Activated gamma-delta T cell treated with Interleukin-2 at 50 U/mL for 16 hours (primary cell): ENCODE results near the gene DNMT1.
A peak's percentile ranks its signal among the peaks of the same experiment; 100 is the strongest.
"Not testable (repeated sequence)": the region's sequence is repeated elsewhere in the genome, so short reads cannot be mapped to it uniquely, and the experiment has no call there.

Experiments used
- DNase-seq: peaks from one replicate; pipeline ENCODE4 v3.0.0-alpha.2; 2020

The DNMT1 gene

DNA sequence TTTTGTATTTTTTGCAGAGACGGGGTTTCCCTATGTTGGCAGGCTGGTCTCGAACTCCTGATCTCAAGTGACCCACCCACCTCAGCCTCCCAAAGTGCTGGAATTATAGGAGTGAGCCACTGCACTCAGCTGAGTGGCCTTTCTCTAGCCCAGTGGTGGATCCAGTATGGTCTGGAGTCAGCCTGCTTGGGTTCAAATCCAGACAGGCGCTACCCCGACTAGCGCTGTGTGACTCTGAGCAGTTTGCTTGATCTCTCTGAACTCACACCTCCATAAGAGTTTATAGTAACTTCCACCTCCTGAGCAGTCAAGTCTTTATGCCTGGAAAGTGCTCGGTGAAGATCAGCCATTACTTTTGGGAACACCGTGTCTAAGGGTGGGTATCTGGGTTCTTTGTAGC, 25.9 kb upstream of the DNMT1 start:
- DNase-seq, result no peak

DNA sequence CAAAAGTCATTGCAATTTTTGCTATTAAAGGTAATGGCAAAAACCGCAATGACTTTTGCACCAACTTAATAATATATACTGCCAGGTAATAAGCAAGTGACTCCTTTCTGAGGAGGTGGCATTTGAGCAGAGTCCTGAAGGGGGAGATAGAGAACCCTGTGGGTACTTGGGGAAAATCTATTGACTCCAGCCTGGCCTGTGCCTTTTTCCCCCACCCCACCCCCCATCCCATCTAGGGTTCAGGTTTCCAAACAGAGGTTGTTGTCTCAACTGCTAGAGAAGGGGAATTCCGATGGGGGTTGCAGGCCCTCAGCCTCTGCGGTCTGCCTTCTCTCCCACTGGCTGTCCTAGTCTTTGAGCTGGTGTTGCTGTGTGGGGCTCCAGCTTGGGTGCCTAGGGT, 24.9 kb upstream of the DNMT1 start:
- no peak for DNase-seq

DNA sequence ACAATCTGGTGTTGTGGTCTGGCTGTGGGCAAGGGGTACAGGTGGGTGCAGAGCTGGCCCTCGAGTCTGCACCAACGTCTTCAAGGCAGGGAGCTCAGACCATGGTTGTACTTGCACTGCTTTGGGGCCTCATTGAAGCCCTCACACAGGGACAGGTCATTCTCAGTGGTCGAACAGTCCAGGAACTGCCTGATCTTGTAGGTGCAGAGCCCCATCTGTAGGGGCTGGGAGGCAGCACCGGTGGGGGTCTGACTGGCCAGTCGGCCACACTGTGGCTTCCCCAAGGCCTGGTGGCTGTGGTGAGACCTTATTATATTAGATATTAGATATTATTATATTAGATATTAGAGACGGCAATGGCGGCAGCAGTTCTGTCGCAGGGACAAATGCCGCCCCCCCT, 22.3 kb upstream of the DNMT1 start:
- no peak for DNase-seq

DNA sequence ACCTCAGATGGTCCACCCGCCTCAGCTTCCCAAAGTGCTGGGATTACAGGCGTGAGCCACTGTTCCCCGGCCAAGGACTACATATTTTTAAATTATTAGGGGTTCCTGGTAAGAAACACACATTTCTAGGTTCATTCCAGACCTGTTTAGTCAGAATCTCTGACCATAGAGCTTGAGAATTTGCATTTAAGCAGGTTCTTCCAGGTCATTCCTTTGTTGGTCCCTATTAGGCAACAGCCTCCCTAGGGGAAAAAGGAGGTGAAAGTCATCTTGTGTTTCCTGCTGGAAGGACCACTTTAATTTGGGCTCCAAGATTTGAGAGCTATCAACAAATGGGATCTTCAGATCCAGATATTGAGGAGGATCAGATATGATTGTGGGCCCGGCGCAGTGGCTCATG, 20.0 kb upstream of the DNMT1 start:
- no peak for DNase-seq

DNA sequence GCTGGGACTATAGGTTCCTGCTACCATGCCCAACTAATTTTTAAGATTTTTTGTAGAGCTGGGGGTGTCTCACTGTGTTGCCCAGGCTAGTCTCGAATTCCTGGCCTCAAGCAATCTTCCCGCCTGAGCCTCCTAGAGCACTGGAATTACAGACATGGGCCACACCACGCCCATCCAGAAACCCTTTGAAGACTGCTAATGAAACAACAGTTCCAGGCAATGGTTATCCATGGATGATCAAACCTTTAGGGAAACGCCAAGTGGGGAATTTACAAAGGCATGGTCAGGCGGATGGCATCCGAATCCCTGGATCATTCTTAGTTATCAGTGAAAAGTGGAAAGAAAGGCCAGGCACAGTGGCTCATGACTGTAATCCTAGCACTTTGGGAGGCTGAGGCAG, 16.9 kb upstream of the DNMT1 start:
- no peak for DNase-seq

DNA sequence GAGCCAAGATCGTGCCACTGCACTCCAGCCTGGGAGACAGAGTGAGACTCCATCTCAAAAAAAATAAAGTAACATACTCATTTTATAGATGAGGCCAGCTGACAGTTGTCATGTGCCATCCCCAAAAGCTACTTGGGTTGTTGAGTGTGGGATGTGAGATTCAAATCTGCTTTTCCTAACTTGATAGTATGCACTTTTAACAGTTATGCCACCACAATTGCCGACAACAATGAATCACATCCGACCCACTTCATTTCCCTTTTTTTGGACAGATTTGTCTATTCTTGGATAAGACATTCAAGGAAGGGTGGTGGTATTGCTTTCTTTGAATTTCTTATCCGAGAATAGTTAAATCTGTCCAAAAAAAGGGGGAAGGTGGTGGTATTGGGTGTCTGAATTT, 16.3 kb upstream of the DNMT1 start:
- no peak for DNase-seq

DNA sequence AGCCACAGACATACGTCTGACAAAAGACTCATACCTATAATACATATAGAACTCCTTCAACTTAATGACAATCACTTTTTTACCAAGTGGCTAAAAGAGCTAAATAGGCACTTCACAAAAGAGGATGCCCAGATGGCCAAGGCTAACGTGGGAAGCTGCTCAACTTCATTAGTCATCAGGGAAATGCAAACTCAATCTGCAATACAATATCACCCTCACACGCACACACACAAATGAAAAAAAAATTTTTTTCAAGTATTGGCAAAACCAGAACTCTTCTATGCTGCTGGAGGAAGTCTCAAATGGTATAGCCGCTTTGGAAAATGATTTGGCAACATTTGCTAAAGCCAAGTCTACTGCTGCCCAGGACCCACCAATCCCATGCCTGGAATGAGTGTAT, 14.6 kb upstream of the DNMT1 start:
- DNase-seq, result no peak

DNA sequence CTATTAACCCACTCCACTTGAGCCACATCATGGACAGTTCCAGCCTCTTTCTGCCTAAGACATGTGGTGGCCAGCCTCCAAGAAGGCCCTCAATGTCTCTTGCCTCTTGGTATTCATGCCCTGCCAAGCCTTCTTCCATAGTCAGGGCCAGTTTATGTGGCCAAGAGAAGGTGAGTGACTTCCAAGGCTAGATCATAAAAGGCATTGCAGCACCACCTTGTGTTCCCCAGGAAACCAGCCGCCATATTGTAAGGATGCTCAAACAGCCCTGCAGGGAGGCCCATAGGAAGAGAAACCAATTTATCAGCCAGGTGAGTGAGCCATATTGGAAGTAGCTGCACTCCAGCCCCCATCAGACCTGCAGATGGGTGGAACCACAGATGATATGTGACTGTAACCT, 12.3 kb upstream of the DNMT1 start:
- DNase-seq, result no peak

DNA sequence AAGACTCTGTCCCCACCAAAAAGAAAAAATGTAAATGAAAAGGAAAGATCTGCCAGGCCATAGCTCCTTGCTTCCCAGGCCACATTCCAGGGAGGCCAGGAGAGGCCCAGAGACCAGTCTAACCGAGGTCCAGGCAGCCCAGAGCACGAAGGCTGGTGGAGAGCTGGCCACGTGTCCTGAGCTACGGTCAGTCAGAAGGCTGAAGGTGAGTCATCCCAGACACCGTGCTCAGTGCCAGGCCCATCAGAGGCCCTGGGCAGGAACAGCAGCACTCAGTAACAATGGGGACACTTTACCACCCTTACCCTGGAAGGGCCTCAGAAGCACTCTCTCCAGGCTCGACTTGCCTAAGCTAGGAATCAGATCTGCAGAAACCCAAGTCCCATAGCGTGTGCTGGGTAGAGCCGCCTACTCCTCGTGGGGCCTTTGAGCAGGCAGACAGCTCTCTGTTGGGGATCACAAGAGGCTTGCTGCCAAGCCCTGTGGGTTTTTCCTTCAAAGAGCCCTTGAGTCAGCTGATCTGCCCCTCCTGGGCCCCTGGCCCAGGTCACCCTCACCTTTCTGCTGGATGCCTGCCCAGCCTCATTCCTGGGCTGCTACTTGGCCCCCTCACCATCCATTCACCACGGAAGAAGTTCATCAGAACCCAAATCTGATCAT, 11.6 kb upstream of the DNMT1 start:
- no peak for DNase-seq

DNA sequence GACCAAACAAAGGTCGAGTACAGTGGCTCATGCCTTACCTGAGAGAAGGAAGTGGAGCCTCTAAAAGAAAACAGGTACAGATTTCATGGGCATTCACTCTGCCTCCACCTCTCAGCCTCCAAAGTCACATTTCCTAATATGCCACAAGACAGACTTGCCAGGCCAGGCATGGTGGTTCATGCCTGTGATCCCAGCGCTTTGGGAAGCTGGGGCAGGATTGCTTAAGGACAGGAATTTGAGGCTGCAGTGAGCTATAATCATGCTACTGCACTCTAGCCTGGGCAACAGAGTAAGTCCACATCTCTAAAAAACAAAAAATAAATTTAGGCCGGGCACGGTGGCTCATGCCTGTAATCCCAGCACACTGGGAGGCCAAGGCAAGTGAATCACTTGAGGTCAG, 10.9 kb upstream of the DNMT1 start:
- no peak for DNase-seq

DNA sequence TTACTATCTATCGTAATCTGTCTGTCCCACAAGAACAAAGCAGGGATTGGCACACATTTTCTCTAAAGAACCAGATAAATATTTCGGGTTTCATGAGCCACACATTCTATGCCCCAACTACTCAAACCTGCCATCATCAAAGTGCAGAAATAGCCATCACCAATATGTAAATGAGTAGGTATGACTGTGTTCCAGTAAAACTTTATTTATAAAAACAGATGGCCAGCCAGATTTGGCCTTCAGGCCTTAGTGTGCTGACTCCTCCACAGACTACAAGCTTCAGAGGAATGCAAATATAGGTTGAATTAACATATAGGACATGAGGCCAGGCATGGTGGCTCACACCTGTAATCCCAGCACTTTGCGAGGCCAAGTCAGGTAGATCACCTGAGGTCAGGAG, 8.9 kb upstream of the DNMT1 start:
- DNase-seq, result no peak

DNA sequence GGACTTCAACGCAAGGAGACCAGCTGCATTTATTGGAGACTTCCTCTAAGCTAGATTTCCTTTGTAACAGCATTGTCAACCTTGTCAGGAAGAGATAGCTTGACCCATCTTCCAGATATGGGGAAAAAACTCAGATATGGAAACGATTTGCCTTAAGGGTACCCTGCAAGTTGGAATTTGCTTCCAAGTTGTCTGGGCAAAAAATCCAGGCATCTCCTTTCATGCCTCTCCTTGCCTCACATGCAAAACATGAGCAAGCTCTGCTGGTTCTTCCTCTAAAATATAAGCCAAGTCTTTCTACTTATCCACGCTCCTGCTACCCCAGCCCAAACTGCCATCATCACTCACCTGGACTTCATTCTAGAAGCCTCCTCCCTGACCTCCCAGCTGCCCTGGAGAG, 6.4 kb upstream of the DNMT1 start:
- DNase-seq, result no peak

DNA sequence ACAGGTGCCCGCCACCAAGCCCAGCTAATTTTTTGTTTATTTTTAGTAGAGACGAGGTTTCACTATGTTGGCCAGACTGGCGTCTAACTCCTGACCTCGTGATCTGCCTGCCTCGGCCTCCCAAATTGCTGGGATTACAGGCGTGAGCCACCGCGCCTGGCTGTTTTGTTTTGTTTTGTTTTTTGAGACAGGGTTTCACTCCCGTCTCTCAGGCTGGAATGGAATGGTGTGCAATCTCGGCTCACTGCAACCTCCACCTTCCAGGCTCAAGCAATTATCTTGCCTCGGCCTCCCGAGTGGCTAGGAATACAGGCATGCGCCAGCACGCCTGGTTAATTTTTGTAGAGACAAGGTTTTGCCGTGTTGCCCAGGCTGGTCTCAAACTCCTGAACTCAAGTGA, 5.3 kb upstream of the DNMT1 start:
- not testable (repeated sequence) for DNase-seq

DNA sequence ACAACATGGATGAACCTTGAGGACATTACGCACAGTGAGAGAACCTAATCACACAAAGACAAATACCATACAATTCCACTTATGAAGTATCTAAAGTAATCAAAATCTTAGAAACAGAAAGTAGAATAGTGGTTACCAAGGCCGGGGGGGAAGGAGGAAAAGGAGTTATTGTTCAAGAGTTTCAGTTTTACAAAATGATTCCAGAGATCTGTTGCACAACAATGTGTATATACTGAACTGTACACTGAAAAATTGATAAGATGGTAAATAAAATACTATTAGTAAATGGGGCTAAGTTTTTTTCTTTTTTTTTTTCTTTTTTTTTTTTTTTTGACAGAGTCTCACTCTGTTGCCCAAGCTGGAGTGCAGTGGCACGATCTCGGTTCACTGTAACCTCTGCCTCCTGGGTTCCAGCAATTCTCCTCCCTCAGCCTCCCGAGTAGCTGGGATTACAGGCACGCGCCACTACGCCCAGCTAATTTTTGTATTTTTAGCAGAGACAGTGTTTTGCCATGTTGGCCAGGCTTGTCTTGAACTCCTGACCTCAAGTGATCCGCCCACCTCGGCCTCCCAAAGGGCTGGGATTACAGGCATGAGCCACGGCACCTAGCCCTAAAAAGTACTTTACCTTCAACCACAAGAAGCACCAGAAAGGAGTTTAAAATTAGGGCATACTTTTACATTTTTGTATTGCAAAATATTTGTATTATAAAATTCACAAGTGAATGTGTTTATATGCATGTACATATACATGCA, 4.3 kb upstream of the DNMT1 start:
- DNase-seq, result not testable (repeated sequence)

DNA sequence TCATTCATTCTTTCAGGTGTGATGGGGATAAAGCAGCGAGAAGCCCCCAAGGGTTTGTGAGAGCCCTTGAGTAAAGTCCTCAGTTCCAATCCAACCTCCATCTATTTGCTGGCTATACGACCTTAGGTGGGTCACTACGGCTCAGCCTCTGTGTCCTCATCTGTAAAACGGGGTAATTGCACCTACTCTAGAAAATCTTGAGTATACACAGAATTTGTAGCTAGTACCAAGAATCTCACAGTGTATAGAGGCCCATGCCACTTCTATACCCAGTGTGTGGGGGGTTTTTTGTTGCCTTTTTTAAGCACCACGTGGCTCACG, 406 bp upstream of the DNMT1 start:
- DNase-seq, result no peak

DNA sequence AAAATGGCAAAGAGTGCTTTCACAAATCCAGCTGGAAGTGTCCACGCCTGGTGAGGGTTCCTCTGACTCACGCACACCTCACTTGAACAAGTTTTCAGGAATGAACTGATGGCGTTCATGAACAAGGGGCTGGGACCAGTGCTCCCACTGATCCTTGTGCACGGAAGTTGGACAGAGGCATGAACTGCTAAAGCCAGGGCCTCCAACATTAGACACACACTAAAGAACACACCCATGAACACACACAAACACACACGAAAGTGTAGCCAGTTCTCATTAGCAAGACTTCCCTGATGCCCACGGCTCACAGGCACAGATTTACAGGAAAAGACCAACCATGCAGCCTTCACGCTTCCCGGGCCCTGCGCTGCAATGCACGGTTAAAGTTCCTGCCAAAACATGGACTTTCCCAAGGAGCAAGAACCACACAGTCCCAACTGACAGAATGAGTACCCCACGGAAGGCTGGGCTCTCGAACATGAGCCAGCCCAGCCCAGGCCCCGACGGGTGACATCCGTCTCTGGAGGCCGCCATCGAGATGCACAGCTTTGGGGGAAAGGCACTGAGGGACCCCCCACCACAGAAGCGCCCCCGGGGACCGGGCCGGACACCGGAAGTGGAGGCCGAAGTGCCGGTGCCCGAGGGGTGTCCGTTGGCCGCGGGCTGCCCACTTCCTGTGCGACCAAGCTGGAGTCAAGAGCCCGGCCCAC, 808 bp downstream of the DNMT1 start:
- DNase-seq, result peak; percentile 26

DNA sequence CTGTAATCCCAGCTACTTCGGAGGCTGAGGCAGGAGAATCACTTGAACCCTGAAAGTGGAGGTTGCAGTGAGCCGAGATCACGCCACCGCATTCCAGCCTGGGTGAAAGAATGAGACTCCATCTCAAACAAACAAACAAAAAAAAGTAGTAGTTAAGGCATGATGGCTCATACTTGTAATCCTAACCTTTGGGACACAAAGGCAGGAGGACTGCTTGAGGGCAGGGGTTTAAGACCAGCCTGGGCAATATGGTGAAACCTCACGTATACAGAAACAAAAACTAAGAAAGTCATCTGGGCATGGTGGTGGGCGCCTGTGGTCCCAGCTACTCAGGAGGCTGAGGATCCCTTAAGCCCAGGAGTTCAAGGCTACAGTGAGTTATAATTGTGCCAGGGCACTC, 1.8 kb downstream of the DNMT1 start:
- DNase-seq, result no peak

DNA sequence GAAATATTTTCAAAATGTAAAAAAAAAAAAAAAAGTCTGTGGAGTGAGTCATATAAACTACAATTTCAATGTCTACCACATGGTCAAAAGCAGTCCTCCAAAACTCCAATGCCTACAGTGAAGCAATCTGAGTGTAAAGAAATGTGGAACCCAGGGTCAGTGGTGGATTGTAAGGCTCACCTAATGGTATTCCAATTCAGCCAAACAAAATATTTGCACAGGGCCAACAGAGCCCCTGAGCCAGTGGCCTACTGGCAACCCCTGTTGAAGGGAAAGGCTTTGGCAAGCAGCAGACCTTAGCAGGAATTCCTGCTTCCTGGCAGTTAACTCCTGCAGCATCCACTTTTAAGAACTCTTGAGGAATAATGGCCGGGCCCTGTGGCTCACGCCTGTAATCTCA, 3.4 kb downstream of the DNMT1 start:
- DNase-seq, result no peak

DNA sequence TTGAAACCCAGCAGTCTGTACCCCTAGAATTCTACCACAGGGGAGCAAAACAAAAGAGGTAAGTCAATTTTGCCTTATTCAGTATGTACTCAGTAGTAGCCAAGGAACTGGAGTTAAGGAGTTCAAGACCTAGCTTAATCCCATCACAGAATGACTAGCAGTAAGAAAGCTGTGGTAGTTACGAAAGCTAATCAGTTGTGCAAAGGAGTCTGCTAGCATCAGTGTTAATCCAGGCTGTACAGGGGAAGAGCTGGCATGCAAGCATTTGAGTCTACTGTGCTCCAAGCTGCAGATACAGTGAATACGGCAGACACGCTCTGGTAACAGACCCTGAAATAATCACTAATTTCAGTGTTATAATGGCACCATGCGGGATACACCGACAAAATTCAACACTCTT, 4.7 kb downstream of the DNMT1 start:
- DNase-seq, result no peak

DNA sequence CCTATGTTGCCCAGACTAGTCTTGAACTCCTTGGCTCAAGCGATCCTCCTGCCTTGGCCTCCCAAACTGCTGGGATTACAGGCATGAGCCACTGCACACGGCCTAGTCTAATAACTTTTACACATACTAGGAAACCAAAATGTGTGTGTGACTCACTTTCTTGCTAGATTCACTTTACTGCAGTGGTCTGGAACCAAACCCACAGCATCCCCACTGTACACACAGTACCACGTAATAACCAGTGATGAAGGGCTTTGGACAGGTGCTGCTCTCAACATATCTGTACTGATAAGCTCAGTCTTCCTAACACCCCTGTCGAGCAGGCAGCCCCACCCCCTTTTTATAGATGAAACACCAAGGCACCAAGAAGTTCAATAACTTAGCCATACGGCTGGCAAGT, 5.1 kb downstream of the DNMT1 start:
- DNase-seq, result no peak

DNA sequence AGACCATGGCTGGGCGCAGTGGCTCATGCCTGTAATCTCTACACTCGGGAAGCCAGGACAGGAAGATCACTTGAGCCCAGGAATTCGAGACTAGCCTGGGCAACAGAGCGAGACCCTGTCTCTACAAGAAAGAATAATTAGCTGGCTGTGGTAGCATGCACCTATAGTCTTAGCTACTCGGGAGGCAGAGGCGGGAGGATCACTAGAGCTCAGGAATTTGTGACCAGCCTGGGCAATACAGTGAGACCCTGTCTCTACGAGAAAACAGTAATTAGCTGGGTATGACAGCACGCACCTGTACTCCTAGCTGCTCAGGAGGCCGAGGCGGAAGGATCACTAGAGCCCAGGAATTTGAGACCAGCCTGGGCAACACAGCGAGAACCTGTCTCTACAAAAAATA, 7.4 kb downstream of the DNMT1 start:
- no peak for DNase-seq

DNA sequence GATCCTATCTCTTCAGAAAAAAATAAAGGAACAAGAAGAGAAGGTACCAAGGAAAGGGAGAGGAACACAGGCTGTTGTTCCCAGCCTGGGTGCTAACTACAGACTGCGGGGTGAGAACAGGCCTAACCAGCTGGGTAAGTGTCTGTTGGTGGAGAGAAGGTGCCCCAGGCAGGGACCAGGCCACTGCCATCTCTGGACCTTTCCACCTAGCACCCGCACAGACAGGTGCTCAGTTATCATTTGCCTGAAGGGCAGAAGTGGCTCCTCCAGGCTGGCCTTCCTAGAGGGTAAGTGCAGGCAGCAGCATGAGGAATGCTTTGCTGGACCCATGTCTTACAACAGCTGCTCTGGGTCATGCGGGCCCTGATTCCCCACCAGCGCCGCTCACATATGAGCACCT, 10.1 kb downstream of the DNMT1 start:
- DNase-seq, result no peak

DNA sequence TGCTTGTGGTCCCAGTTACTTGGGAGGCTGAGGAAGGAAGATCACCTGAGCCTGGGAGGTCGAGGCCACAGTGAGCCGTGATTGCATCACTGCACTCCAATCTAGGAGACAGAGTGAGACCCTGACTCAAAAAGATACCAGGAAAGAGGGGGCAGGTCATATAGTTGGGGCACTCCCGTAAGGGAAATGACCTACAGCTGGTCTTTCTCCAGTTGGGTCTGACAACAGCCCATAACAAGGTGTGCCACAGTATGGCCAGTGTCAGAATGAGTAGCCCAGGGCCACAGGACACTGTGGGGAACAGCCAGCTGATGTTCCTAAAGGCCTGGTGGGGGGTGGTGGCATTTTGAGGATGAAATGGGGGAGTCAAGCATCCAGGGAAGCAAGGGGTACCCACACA, 10.8 kb downstream of the DNMT1 start:
- no peak for DNase-seq

DNA sequence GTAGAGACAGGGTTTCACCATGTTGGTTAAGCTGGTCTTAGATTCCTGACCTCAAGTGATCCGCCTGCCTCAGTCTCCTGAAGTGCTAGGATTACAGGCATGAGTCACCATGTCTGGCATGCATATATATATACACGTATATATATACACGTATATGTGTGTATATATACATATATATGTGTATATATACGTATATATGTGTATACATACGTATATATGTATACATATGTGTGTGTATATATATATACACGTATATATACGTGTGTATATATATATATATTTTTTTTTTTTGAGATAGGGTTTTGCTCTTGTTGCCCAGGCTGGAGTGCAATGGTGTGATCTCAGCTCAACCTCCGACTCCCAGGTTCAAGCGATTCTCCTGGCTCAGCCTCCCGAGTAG, 11.9 kb downstream of the DNMT1 start:
- no peak for DNase-seq

DNA sequence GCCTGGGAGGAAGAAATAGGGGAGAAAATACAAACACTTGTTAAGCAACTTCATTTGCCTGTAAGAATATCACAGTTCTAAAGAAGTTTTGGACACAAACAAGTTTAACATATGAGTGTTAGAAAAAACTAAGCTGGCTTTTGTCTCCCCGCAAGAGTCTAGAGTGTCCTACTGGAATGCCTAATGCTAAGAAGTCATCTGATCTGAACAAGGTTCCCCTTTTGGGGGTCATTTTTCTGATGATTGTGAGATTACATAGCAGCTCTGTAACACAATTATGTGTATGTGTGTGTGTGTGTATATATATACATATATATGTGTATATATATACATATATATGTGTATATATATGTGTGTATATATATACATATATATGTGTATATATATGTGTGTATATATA, 12.7 kb downstream of the DNMT1 start:
- no peak for DNase-seq
